ENCODE data around the gene ZFP36.

ZFP36 gene

DNA sequence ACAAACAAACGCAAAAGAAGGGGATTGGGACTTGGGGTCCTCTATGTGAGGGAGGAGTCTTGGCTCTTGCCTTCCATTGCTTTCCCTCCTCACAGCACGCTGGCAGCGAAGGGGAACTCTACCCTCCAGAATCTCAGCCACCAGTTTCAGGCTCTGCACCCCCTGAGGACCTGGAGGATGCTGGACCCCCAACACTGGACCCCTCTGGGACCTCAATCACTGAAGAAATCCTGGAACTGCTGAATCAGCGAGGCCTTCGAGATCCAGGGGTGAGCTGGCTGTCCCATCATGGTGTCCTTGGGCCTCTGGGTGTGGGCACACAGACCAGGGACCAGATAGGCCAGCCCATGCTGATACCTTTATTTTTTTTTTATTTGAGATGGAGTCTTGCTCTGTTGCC lies 15.4 kb downstream of the ZFP36 start:
- DNase-seq: no peak

DNA sequence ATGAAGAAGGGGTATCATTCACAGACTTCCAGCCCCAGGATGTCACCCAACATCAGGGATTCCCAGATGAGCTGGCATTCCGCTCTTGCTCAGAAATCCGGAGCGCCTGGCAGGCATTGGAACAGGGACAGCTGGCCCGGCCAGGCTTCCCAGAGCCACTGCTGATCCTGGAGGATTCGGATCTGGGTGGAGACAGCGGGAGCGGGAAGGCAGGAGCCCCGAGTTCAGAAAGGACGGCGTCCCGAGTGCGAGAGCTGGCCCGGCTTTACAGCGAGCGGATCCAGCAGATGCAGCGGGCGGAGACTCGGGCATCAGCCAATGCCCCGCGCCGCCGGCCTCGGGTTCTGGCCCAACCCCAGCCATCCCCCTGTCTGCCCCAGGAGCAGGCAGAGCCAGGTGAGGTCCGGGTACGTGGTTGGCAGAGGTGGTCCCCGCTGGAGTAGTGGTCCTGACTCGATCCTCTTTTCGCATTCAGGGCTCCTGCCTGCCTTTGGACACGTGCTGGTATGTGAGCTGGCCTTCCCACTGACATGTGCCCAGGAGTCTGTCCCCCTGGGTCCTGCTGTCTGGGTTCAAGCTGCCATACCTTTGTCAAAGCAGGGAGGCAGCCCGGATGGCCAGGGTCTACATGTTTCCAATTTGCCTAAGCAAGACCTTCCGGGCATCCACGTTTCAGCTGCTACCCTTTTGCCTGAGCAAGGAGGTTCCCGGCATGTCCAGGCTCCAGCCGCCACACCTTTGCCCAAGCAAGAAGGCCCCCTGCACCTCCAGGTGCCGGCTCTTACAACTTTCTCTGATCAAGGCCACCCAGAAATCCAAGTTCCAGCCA lies 16.8 kb downstream of the ZFP36 start:
- no peak for DNase-seq

DNA sequence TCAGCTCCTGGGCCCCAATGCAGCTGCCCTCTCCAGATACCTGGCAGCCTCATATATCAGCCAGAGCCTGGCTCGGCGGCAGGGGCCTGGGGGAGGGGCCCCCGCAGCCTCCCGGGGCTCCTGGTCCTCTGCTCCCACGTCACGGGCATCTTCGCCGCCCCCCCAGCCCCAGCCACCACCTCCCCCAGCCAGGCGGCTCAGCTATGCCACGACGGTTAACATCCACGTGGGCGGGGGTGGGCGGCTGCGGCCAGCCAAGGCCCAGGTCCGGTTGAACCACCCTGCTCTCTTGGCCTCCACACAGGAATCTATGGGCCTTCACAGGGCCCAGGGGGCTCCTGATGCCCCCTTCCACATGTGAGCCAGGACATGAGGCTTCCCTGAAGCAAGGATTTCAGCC lies 18.3 kb downstream of the ZFP36 start:
- DNase-seq: no peak

DNA sequence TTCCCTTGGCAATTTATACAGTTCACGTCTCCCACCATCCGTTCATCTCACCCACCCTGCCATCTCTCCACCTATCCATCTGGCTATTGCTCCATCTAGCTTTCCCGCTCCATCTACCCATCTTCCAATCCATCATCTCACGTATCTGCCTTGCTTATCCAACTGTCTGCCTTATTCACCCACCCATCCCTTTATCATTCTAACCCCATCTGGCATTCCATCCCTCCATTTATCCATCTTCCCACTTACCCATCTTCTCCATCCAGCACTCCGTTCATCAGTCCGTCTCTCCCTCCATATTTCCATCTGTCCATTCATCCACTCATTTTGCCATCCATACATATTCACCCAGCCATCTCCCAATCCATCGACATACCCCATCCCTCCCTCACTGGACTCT lies 19.1 kb downstream of the ZFP36 start:
- DNase-seq: no peak

DNA sequence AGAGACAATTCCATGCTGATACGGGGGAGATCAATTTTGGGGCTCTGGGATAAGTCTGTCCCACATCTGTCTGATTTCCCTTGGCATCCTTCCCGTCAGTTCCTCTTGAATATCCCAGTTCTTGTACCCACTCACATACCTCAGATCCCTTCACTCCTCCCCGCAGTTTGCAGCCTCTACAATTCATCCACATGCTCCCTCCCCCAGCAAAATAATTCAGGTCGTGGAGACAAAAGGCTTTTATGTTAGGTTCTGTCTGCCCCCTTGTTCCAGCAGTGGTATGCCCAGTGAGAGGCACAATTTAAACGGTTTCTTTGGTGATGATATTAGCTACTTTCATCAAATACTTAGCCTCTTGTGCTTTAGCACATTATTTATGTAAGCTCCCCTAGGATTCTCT lies 19.5 kb downstream of the ZFP36 start:
- DNase-seq: no peak

DNA sequence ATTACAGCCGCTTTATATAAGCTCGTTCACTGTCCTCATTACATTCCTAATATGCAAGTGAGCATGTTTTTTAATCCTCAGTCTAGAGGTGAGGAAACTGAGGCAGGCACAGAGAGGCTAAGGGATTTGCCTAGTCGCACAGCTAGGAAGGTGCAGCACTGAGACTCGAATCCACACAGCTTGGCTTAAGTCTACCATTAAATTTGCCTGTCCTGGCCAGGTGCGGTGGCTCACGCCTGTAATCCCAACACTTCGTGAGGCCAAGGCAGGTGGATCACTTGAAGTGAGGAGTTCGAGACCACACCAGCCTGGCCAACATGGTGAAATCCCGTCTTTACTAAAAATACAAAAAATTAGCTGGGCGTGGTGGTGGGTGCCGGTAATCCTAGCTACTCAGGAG lies 21.1 kb downstream of the ZFP36 start:
- no peak for DNase-seq

DNA sequence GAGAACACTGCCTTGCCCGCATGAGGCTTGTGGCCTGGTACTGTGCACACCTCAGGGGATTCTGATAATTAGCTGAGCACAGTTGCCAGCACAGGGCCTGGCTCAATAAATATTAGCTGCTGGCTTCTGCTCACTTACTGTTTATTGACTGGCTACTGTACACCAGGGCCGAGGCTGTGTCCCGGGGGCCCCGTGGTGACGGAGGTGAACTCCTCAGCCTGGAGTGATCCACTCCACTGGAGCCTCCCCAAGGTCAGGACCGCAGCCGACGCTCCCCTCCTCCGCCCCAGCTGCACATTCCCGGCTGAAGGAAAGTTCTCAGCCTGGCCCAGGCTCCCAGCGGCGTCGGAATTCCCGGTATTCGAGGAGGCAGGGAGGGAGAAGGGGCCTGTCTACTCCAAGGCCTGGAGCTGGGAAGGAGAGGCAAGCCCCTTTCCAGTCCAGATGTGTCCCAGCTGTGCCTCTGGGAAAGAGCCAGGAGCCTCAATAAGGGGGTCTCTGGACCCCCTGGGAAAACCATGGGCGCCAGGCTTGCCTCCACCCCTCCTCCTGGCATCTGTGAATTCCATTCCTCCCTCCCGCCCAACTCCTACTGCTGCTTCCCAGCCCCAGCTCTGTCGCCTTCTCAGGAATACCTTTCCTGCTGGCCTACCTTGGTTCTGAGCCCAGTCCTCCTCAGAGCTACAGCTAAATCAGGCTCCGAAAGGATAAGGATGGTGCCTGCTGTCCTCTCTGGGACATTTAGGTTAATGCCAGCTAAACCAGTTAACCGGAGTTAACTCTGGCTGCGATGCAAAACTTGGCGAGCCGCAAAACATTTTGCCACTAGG lies 21.9 kb downstream of the ZFP36 start:
- no peak for DNase-seq

DNA sequence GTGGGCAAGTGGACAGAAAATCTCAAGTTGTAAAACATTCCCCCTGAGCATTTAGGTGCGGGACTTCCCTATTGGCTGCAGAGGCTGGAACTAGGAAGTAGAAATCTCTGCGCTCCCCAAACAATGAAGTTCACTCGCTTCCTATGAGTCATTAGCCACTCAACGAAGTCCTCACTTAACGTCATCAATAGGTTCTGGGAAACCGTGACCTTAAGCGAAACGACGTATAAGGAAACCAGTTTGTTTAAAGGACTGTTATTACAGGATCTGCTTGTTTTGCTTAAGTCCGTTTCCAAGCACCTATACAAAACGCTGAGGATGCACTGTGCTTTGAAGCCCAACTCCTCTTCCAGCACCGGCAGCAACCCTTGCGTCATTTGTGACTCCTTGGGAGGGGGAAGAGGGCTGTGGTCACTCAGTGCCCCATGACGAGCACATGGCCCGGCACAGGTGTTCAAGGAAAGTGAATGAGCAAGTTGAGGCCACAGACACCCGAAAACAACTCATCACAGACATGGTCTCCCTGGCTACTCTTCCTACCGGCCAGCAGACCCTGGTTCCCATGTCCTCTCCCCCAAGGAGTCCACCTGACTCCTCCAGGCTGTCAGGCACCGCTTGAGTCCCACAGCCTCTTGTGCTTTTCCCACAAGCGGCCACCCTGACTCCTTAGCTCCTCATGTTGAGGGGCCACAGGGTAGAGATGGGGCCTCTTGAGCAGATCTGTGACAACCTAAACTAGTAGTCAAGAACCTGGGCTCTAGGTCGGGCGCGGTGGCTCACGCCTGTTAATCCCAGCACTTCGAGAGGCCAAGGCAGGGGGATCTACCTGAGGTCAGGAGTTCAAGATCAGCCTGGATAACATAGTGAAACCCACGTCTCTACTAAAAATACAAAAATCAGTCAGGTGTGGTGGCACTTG lies 24.3 kb downstream of the ZFP36 start:
- DNase-seq: no peak

DNA sequence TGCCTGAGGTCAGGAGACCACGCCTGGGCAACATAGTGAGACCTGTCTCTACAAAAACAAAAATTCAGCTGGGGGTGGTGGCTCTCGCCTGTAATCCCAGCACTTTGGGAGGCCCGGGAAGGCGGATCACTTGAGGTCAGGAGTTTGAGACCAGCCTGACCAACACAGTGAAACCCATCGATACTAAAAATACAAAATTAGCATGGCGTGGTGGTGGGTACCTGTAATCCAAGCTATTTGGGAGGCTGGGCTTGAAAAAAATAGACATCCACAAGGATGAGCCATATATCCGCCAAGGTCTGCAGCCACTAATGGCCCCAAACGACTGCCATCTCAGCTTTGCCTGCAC lies 26.0 kb downstream of the ZFP36 start:
- DNase-seq: no peak

DNA sequence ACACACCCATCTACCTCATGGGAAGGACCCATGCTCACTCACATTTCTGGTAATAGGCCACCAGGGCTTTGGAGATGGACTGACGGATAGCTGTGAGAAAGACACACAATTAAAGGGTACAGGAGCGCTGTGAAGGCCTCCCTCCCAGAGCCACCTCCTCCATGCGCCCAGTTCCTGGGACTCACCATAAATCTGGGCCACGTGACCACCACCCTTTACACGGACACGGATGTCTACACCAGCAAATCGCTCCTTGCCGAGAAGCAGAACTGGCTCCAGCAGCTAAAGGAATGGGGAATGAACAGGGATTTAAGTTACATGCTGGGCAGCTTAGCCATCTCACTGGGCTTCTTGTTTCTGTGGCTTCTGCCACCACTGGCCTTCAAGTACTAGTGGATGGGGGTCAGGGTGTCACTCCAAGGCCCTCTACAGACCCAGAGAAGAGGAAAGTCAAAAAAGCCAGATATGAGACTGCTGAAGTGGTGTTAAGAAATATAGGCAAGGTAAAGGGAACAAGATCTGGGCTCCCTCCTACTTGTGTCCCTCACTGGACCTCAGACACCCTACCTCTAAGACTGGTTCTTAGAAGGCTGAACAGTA lies 26.9 kb downstream of the ZFP36 start:
- no peak for DNase-seq

DNA sequence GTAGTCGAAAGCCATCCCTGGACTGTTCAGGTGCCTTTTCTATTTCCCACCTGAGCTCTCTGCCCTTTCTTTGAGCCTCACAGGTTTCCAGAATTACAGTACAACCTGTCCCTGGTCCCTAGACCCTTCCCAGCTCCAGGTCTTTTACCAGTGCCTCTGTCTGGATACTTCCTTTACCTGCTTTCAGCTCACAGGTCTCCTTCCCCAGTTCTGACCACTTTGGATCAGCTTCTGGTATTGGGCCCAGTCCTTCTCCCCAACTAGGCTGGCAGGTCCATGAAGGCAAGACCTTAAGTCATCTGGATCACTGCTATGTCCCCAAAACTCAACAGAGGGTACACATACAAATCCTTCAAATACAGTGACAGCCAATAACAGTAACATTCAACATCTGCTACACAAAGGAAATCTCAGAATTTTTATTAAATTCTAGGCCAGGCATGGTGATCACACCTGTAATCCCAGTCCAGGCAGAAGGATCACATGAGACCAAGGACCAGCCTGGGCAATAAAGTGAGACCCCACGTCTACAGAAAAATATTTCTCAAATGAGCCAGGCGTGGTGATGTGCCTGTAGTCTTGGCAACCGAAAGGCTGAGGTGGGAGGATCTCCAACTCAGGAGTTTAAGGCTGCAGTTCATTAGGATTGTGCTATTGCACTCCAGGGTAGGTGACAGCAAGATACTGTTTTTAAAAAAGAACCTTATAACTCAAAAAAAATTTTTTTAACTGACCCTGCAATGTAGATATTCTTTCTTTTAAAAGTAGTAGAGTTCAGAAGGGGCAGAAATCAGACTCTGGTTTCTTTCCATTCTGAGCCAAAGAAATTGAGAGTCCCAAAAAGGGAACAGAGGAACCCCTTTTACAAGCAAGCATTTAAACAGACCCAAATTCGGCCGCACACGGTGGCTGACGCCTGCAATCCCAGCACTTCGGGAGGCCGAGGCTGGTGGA lies 27.8 kb downstream of the ZFP36 start:
- no peak for DNase-seq

DNA sequence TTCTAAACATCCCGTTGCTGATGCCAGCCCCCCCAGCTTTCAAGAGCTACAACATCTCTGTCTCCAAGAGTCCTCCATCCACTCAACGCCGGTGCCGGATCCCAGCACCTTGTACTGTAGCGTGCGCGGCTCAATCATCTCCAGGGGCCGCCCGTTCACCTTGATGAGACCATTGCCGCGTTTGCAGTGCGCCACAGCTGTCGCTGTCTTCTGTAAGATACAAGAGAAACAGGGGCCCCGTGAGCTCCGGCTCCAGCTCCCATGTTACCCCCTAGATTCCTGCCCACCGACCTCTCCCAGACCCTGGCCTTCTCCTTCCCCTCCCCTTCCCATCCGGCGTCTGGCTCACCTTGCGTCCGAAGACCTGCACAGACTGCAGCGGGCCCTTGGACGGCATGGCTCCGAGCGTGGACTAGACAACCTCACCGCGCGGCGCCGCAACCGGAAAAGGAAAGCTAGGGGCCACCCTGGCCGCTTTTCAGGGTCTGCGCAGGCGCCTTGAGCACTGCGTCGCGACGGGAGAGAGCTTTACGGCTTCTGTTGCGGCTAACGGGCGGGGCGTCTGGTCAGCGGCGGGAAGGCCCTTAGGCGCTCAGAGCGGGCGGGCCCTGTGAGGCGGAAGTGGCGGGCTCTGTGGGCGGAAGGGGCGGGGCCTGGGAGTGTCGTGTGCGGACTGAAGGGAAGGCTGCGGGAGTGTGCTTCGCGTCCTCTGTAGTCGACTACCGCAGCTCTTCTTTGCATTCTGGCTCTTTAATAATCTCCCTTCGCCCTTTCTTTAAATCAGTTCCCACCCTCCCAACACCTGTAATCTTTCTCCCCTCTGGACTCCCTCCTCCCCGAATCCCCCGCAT lies 29.1 kb downstream of the ZFP36 start, which contains the start of gene RPS16:
TSS of gene RPS16 (minus strand) at position 451 of the 851 bp plus-strand sequence. CDS start at position 397, 54 bp downstream.
- DNase-seq: peak; percentile 97

DNA sequence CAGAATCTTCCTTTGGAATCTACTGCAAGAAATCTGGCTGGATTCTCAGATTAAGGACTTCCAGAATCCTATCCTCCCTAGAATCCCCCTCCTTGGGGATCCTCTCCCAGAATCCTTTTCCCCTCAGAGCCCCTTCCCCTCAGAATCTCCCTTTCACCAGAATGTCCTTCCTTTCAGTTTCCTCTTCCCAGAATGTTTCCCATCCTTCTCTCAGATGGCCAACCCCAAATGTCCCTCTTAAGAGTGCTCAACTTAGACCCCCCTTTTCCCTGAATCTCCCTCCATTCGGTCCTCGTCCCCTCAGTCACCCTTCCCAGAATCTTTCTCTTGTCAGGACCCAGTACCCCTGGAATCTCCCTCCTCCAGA lies 29.7 kb downstream of the ZFP36 start:
- DNase-seq: no peak

DNA sequence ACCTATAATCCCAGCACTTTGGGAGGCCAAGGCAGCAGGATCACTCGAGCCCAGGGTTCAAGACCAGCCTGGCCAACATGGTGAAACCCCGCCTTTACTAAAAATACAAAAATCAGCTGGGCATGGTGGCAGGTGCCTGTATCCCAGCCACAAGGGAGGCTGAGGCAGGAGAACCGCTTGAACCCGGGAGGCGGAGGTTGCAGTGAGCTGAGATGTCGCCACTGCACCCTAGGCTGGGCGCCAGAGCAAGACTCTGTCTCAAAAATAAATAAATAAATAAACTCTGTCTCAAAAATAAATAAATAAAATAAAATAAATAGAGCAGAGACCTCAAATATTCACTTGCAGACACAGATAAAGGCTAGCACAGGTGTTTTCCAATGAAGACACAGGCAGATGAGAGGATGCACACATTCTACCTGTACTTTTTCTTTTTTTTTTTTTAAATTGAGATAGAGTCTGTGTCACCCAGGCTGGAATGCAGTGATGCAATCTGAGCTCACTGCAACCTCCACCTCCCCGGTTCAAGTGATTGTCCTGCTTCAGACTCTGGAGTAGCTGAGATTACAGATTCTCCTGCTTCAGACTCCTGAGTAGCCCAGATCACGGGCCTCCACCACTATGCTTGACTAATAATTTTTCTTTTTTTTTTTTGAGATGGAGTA lies 31.8 kb downstream of the ZFP36 start:
- no peak for DNase-seq

DNA sequence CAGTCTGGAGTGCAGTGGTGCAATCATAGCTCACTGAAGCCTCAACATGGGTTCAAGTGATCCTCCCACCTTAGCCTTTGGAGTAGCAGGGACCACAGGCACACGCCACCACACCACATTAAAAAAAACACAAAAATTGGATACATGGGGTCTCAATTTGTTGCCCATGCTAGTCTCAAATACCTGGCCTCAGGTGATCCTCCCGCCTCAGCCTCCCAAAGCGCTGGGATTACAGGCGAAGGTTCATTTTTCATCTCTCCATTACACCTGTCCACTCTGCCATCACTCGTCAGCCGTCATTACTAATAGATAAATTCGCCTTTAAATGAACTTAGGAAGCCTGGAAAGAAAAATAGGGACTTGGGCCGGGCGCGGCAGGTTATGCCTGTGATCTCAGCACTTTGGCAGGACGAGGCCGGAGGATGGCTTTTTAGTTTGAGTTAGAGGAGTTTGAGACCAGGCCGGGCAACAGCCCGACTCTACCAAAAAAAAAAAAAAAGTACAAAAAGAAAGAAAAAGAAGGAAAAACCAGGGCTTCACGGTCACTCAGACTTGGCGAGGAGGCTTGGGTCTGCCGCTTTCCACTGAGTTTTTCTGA lies 38.0 kb downstream of the ZFP36 start:
- no peak for DNase-seq

DNA sequence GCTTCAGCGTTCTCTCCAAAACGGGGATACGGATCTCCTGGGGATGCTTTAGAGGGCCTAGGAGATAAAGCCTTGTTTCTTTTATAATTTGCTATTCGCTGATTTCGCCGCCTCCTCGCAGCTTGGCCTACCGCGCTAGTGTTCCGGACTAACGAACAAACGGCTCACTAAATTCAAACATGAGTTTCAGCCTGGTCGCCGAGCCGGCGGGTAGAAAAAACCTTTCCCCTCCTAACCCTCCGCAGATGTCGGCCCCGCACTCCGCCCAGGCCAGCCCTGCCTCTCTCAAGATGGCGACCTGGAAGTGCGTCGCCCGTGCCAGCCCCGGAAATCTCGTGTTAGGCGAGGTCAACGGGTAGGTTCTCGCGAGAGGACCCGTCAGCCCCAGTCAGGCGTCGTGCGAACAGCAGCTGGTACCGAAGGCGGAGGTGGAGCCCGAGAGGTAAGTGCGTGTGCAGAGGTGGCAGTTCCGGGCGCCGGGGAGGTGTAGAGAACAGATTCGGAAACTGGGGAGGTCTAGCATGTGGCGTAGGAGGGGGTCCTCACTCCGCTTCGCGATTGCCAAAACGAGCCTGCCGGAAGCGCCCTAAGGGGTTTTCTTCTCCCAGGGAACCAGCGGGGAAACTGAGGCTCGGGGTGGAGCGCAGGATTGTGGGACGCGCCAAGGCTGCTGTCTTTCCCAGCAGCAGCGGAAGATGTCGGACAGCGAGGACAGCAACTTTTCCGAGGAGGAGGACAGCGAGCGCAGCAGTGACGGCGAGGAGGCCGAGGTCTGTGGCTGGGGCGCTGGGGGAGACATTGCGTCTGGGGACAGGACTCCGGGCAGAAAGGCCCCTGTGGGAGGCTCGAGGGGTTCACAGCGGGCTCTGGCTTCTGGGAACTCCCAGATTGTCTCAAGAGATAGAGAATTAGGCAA lies 38.8 kb downstream of the ZFP36 start, which contains the start of gene SUPT5H:
TSS of gene SUPT5H (plus strand) at position 387 of the 916 bp plus-strand sequence. CDS start at position 696, 309 bp downstream.
- DNase-seq: peak; percentile 97

DNA sequence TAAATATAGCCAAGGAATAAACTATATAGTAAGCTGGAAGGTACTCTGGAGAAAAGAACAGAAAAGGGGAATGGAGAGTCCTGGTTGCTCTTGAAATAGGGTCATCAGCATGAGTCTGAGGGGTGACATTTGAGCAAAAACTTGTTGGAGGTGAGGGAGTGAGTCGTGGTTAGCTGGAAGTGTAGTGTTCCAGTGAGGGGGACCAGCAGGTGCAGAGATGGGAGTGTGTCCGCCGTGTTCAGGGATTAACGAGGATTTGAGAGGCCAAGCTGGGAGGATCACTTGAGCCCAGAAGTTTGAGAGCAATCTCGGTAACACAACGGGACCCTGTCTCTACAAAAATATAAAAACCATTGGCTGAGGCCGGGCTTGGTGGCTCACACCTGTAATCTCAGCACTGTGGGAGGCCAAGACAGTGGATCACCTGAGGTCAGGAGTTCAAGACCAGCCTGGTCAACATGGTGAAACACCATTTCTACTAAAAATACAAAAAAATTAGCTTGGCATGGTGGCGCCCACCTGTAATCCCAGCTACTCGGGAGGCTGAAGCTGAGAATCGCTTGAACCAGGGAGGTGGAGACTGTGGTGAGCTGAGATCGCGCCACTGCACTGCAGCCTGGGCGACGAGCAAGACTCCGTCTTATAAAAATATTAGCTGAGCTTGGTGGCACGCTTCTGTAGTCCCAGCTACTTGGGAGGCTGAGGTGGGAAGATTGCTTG lies 39.9 kb downstream of the ZFP36 start:
- no peak for DNase-seq

DNA sequence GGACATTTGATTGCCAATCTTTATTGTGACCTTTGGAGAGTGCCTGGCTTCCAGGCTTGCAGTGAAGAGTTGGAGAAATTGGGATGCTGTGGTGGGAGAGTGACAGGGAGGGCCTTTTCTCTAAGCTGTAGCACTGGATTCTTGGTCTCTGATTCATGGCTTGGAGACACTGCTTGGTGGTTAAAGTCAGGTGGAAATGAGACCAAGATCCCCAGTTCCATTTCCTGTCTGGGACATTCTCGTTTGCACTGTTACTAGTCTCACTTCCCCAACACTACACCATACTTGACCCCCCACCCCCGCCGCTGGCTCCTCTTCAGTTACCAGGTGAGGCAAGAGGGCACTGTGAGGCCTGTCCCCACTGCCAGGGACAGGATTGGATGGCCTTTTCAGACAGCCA lies 41.6 kb downstream of the ZFP36 start:
- DNase-seq: no peak
